Stimulated activated CD4-positive, alpha-beta T cell treated with anti-CD3 and anti-CD28 coated beads, Interleukin-12 subunit alpha, Interleukin-12 subunit beta, amount 100 ng/mL, for 4 hours (primary cell): Measurements from ENCODE around the gene XBP1.
"Not testable (repeated sequence)": the region's sequence is repeated elsewhere in the genome, so short reads cannot be mapped to it uniquely, and the experiment has no call there.

Experiments
- DNase-seq: peaks from one replicate; pipeline ENCODE4 v3.0.0-alpha.2; 2020

XBP1 gene

GRCh38 chr22:28791841-28792490 is 8.4 kb downstream of the XBP1 start:
- no peak for DNase-seq

- DNase-seq = no peak
Measured at GRCh38 chr22:28791124-28791523, 9.2 kb downstream of the XBP1 start.

- DNase-seq = no peak
Measured at GRCh38 chr22:28788601-28789000, 11.8 kb downstream of the XBP1 start.

GRCh38 chr22:28783786-28784671 is 16.3 kb downstream of the XBP1 start:
- no peak for DNase-seq

GRCh38 chr22:28780296-28780695 is 20.1 kb downstream of the XBP1 start:
- DNase-seq = no peak

GRCh38 chr22:28779833-28780232 is 20.5 kb downstream of the XBP1 start:
- DNase-seq = no peak

GRCh38 chr22:28774378-28774777 is 26.0 kb downstream of the XBP1 start:
- no peak for DNase-seq

GRCh38 chr22:28773461-28773867 is 26.9 kb downstream of the XBP1 start:
- no peak for DNase-seq

GRCh38 chr22:28772633-28773460 is 27.5 kb downstream of the XBP1 start, which contains the start of gene CCDC117:
Gene CCDC117, plus strand, starts transcription at chr22:28772695. Its CDS starts 155 bp downstream, at chr22:28772850.
- DNase-seq = peak; percentile 91

- DNase-seq = no peak
Measured at GRCh38 chr22:28771195-28771791, 29.1 kb downstream of the XBP1 start.

GRCh38 chr22:28769394-28770085 is 30.8 kb downstream of the XBP1 start:
- no peak for DNase-seq

GRCh38 chr22:28768701-28769393 is 31.5 kb downstream of the XBP1 start:
- no peak for DNase-seq

- no peak for DNase-seq
Measured at GRCh38 chr22:28766628-28767027, 33.7 kb downstream of the XBP1 start.

- not testable (repeated sequence) for DNase-seq
Measured at GRCh38 chr22:28762000-28762399, 38.4 kb downstream of the XBP1 start.

- no peak for DNase-seq
Measured at GRCh38 chr22:28761449-28761755, 39.0 kb downstream of the XBP1 start.

GRCh38 chr22:28759861-28760560 is 40.4 kb downstream of the XBP1 start:
- DNase-seq = no peak

- DNase-seq = not testable (repeated sequence)
Measured at GRCh38 chr22:28754512-28754911, 45.9 kb downstream of the XBP1 start.

- DNase-seq = no peak
Measured at GRCh38 chr22:28750471-28750881, 49.9 kb downstream of the XBP1 start.
